K562 (cell line): ENCODE measurements around the gene GNG7. TPM values are rescaled to one million over a fixed set of nuclear protein-coding genes. Genes with fewer than 3 reads are reported as not detected.

Source experiments
- ATAC-seq: fragments of 200-7000 bp; cut with Tn5 transposase; 3 replicates; pipeline ENCODE4 v1.9.1; 2020; ENCODE audit warnings: moderate library complexity
- BruUV-seq: library from RNA; stranded (reverse); fragments of 400-500 nt; replicated peaks from 2 replicates; lab custom pipeline; 2021; lab: Mats Ljungman, UMichigan
- CTCF ChIA-PET: fragments of 300-600 bp; formaldehyde crosslinking; extraction: SDS; loops from one replicate; lab custom pipeline; 2021; ENCODE audit warnings: low intra/inter-chr PET ratio; lab: Yijun Ruan, JAX
- POLR2A ChIA-PET: fragments of 300-600, 350-650 bp; sonication (Branson Sonifier 250); formaldehyde crosslinking; extraction: SDS; loops from one replicate; lab custom pipeline; 2021; ENCODE audit warnings: antibody characterized with exemption, inconsistent platforms; lab: Yijun Ruan, JAX
- DNase-seq, 4 experiments: peaks; one replicate each; pipeline versions ENCODE4 v3.0.0 to v3.0.0-alpha.2; 2011 to 2018; ENCODE audit warnings: low spot score in 3 of 4, mixed read lengths in 3 of 4; ENCODE audit errors: extremely low read depth in 1 of 4
- FAIRE-seq: peaks from 2 replicates; lab custom pipeline; 2011; peaks lifted over from hg19 to GRCh38; lab: Jason Lieb, UNC
- H2AFZ ChIP-seq: 2 replicates; pipeline ENCODE4 v1.6.0; 2011; ENCODE audit warnings: low read depth, low read length, control low read depth, inconsistent platforms
- H3K27ac ChIP-seq: fragments of 200-600 bp; 3 replicates; pipeline ENCODE4 v1.8.0; 2011; ENCODE audit warnings: low read depth, mild to moderate bottlenecking, control low read depth, inconsistent platforms, low read length, moderate library complexity, mixed read lengths; ENCODE audit errors: extremely low read depth
- H3K27me3 ChIP-seq, 2 experiments: fragments of 300-600 bp in 1 of 2; 2 replicates in 1 of 2; 3 replicates in 1 of 2; pipeline versions ENCODE4 v1.6.0 to v1.8.0; 2011; ENCODE audit warnings: inconsistent platforms in 2 of 2, low read length in 2 of 2, mild to moderate bottlenecking in 1 of 2, mixed read lengths in 1 of 2, moderate library complexity in 1 of 2; ENCODE audit not compliant: control insufficient read depth in 2 of 2, insufficient read depth in 2 of 2
- H3K36me3 ChIP-seq: fragments of 300-600 bp; 3 replicates; pipeline ENCODE4 v1.8.0; 2011; ENCODE audit warnings: mild to moderate bottlenecking, low read length, inconsistent platforms; ENCODE audit not compliant: control insufficient read depth, insufficient read depth
- H3K4me1 ChIP-seq, 2 experiments: fragments of 200-600 bp in 1 of 2; replicated peaks in 1 of 2; 2 replicates in 1 of 2; 3 replicates in 1 of 2; pipeline versions ENCODE4 v1.5.1 to v1.8.0; 2011; ENCODE audit warnings: inconsistent platforms in 2 of 2, low read length in 2 of 2, mild to moderate bottlenecking in 1 of 2, mixed read lengths in 1 of 2, moderate library complexity in 1 of 2; ENCODE audit not compliant: control insufficient read depth in 2 of 2, insufficient read depth in 2 of 2
- H3K4me2 ChIP-seq: 2 replicates; pipeline ENCODE4 v1.6.1; 2011; ENCODE audit warnings: low read length, control low read depth, inconsistent platforms, mixed read lengths; ENCODE audit not compliant: insufficient read depth
- H3K4me3 ChIP-seq: fragments of 200-600 bp; sonication (generic), shearing (Covaris generic); 2 replicates; pipeline ENCODE4 v1.5.1; 2016; ENCODE audit warnings: control low read depth, inconsistent platforms
- H3K79me2 ChIP-seq: fragments of 200-600 bp; 3 replicates; pipeline ENCODE4 v1.8.0; 2011; ENCODE audit warnings: low read length, inconsistent platforms; ENCODE audit not compliant: control insufficient read depth, insufficient read depth
- H3K9ac ChIP-seq, 2 experiments: 2 replicates each; pipeline versions ENCODE4 v1.6.0 to v1.6.1; 2011; ENCODE audit warnings: low read depth in 2 of 2, low read length in 2 of 2, control low read depth in 1 of 2, inconsistent platforms in 1 of 2, mild to moderate bottlenecking in 1 of 2, mixed read lengths in 1 of 2; ENCODE audit not compliant: insufficient read depth in 1 of 2
- H3K9me1 ChIP-seq: one replicate; pipeline ENCODE4 v1.6.0; 2011; ENCODE audit warnings: inconsistent platforms, mild to moderate bottlenecking, low read length, moderate library complexity; ENCODE audit not compliant: control insufficient read depth, insufficient read depth
- H3K9me3 ChIP-seq: replicated peaks from 2 replicates; pipeline ENCODE4 v1.5.1; 2011; ENCODE audit warnings: low read depth, low read length, inconsistent platforms; ENCODE audit not compliant: control insufficient read depth, insufficient read depth
- H4K20me1 ChIP-seq: replicated peaks from 2 replicates; pipeline ENCODE4 v1.6.1; 2011; ENCODE audit warnings: low read length, inconsistent platforms, mixed read lengths; ENCODE audit not compliant: control insufficient read depth, insufficient read depth
- HSF4 ChIP-seq: fragments of 250-450 bp; sonication (Bioruptor Pico); IDR thresholded peaks from 2 replicates; pipeline ENCODE4 v2.1.2; 2022; ENCODE audit warnings: mild to moderate bottlenecking, moderate library complexity, borderline replicate concordance
- MEF2D ChIP-seq: conservative IDR thresholded peaks from 2 replicates; pipeline ENCODE4 v1.6.1; 2016; ENCODE audit warnings: low read depth, missing genetic modification characterization, missing compliant biosample characterization
- MITF ChIP-seq: IDR thresholded peaks from 2 replicates; pipeline ENCODE4 v1.6.1; 2014; ENCODE audit warnings: antibody characterized with exemption
- NCOA4 ChIP-seq: fragments of 450-650 bp; IDR thresholded peaks from 2 replicates; pipeline ENCODE4 v1.6.1; 2018; ENCODE audit warnings: mild to moderate bottlenecking; ENCODE audit not compliant: partially characterized antibody
- NCOR1 ChIP-seq: fragments of 450-650 bp; IDR thresholded peaks from 2 replicates; pipeline ENCODE4 v1.6.1; 2016; ENCODE audit warnings: mild to moderate bottlenecking, moderate library complexity
- NKRF ChIP-seq: fragments of 450-650 bp; IDR thresholded peaks from 2 replicates; pipeline ENCODE4 v1.6.1; 2016; ENCODE audit warnings: borderline replicate concordance
- SAFB ChIP-seq: fragments of 200-400 bp; formaldehyde crosslinking; IDR thresholded peaks from 2 replicates; pipeline ENCODE4 v1.6.1; 2017; ENCODE audit warnings: low read depth, low read length, borderline replicate concordance
- STAT6 ChIP-seq: sonication (generic); formaldehyde crosslinking; IDR thresholded peaks from 2 replicates; pipeline ENCODE4 v1.8.1; 2023; ENCODE audit warnings: mild to moderate bottlenecking, missing genetic modification reagents
- ZNF174 ChIP-seq: fragments of 250-450 bp; sonication (Bioruptor Pico); IDR thresholded peaks from 2 replicates; pipeline ENCODE4 v1.4.0; 2020; ENCODE audit warnings: mild to moderate bottlenecking
- ZNF740 ChIP-seq, 3 experiments: fragments of 200-800 bp in 1 of 3; sonication (Bioruptor generic) in 1 of 3; sonication (generic) in 1 of 3; formaldehyde crosslinking in 1 of 3; IDR thresholded peaks; 2 replicates each; pipeline versions ENCODE4 v1.6.1 to v1.8.0; 2016 to 2022; ENCODE audit warnings: mild to moderate bottlenecking in 2 of 3, missing compliant biosample characterization in 2 of 3, missing genetic modification characterization in 2 of 3, missing genetic modification reagents in 1 of 3
- WGBS: fragments of 100-300 bp; shearing (Covaris generic); methylation state at CpG from one replicate; pipeline ENCODE4 v1.1.6; 2016; ENCODE audit warnings: low coverage, mixed read lengths; ENCODE audit not compliant: insufficient coverage; ENCODE audit errors: missing lambda C conversion rate; 5-methylcytosine and 5-hydroxymethylcytosine counted together
- in situ Hi-C: fragments of 300-500 bp; cut with MboI; formaldehyde crosslinking; loops from 4 replicates; pipeline ENCODE4 v1.15.0; 2018; ENCODE audit warnings: inconsistent platforms, mixed read lengths
- intact Hi-C: fragments of 100-400 bp; cut with micrococcal nuclease; formaldehyde crosslinking; loops from 2 replicates; pipeline ENCODE4 v1.14.2; 2022
- polyA plus RNA-seq, 8 experiments: library from polyadenylated mRNA; depleted of rRNA in 4 of 8; stranded (reverse) in 5 of 8; unstranded in 3 of 8; fragments of >200 nt; fragmentation: Nextera tagmentation in 2 of 8; fragmentation: Illumina TruSeq in 1 of 8; extraction: Ambion mirVana in 2 of 8; extraction: Trizol in 1 of 8; gene quantifications; 2 replicates each; pipeline versions ENCODE4 v1.2.1 to v1.2.3, GENCODE V29; 2011 to 2014; ENCODE audit warnings: inconsistent platforms in 1 of 8, missing spikeins in 1 of 8
- total RNA-seq, 7 experiments: library from RNA; depleted of rRNA in 6 of 7; stranded (reverse); fragments of >200 nt in 6 of 7; fragmentation: Illumina TruSeq in 2 of 7; extraction: Trizol in 2 of 7; gene quantifications; 2 replicates each; pipeline versions ENCODE4 v1.2.1 to v1.2.3, GENCODE V29; 2011 to 2021; ENCODE audit warnings: low replicate concordance in 1 of 7

The GNG7 gene
- total and polyA plus RNA-seq, 9 of the 15 experiments (the other 6 are each of a cell fraction or from before 2014, with no cell fraction given) = 0.01 to 0.20 (median 0.06) TPM; not detected in 1

GRCh38 chr19:2740314-2740656 is 37.8 kb upstream of the GNG7 start (continued):
- TF ChIP-seq STAT6 (CRISPR knock-in tag) = no peak
- TF ChIP-seq, all 486 proteins: peak for 8

- peaks cover 6% of the 10 kb centered on the region; the same call in 1 of the 2 replicates for H3K9me3 ChIP-seq
- in situ Hi-C loops = no loop called here
- peaks cover 14% of the 10 kb centered on the region for H4K20me1 ChIP-seq
- H3K4me2 ChIP-seq = peak within 1 kb of the TSS; percentile 100
- DNase-seq = peak; percentile 98 to 100 (median 100)
- intact Hi-C loops = loop anchor here (1.0 kb wide), 1 partner anchor 43 kb away; no protein-coding TSS in a partner anchor
- H3K27ac ChIP-seq = peak within 1 kb of the TSS; percentile 99
- peaks cover 11 to 19% of the 10 kb centered on the region in 2 experiments; a peak in 4 of 5 replicates for H3K27me3 ChIP-seq
- POLR2A ChIA-PET = interaction anchor here (0.6 to 2.1 kb wide), 6 partner anchors 10 to 165 kb away, joined by 3 to 21 read pairs (median 4); no protein-coding TSS in a partner anchor
- peak within 1 kb of the TSS; percentile 99 for H3K4me3 ChIP-seq
- CTCF ChIA-PET = no interaction called here
- BruUV-seq = no TSS peak
- FAIRE-seq = peak; percentile 92
- no peaks in the 10 kb centered on the region for H3K9me1 ChIP-seq
- 0% methylated on average over 42 of the region's 64 CpGs for WGBS
- H3K79me2 ChIP-seq = peaks cover 49% of the 10 kb centered on the region
- H3K9ac ChIP-seq = peak within 1 kb of the TSS; percentile 90 to 97
- peaks cover 5 to 20% of the 10 kb centered on the region in 2 experiments; a peak in 3 of 5 replicates for H3K4me1 ChIP-seq
- H2AFZ ChIP-seq = peak within 1 kb of the TSS; percentile 84
- peaks cover 34% of the 10 kb centered on the region for H3K36me3 ChIP-seq
- ATAC-seq = peak; percentile 99
- TF ChIP-seq MITF (no peak), MEF2D (tag) (no peak), SAFB (peak; percentile 87), NCOA4 (no peak), NKRF (peak; percentile 68), ZNF174 (CRISPR knock-in tag) (no peak), HSF4 (no peak), NCOR1 (peak; percentile 52; the same call in 1 of the 2 replicates), ZNF740 (CRISPR knock-in tag; IDR thresholded peaks at IDR 0.05) (no peak), ZNF740 (tag; IDR thresholded peaks at IDR 0.05) (no peak)
Observed at GRCh38 chr19:2739602-2740313, 37.3 kb upstream of the GNG7 start, which contains the start of gene SLC39A3. TSS of gene SLC39A3 (minus strand) at chr19:2740017. CDS start at chr19:2737257, 2,760 bp downstream.
